GM12801 (cell line): ENCODE measurements around the gene OR5B3.

Source experiments
- CTCF ChIP-seq: IDR thresholded peaks from one replicate; pipeline ENCODE4 v1.5.1; 2011; ENCODE audit warnings: control low read depth; ENCODE audit not compliant: insufficient read length; ENCODE audit errors: extremely low read depth

Gene OR5B3

GRCh38 chr11:58406774-58407173 is at the start of gene OR5B3:
OR5B3 (minus strand) TSS chr11:58406874; CDS start chr11:58403409, 3,465 bp downstream.
- TF ChIP-seq CTCF, result no peak

- no peak for TF ChIP-seq CTCF
Observed at GRCh38 chr11:58451585-58451984, 44.9 kb upstream of the OR5B3 start.

GRCh38 chr11:58446294-58446693 is 39.6 kb upstream of the OR5B3 start:
- TF ChIP-seq CTCF, result no peak

- TF ChIP-seq CTCF, result no peak
Observed at GRCh38 chr11:58444300-58444699, 37.6 kb upstream of the OR5B3 start.

- no peak for TF ChIP-seq CTCF
Observed at GRCh38 chr11:58442136-58442535, 35.5 kb upstream of the OR5B3 start, which contains the start of gene OR5B12. OR5B12 (minus strand) TSS chr11:58442236; CDS start chr11:58440151, 2,085 bp downstream.

- TF ChIP-seq CTCF, result no peak
Observed at GRCh38 chr11:58438486-58438885, 31.8 kb upstream of the OR5B3 start.

GRCh38 chr11:58434217-58434616 is 27.5 kb upstream of the OR5B3 start:
- TF ChIP-seq CTCF, result no peak

GRCh38 chr11:58433638-58434203 is 27.0 kb upstream of the OR5B3 start:
- TF ChIP-seq CTCF, result no peak
